WTC11 (cell line): ENCODE results near the gene HLA-F.

Source experiments
- CTCF ChIP-seq: fragments of 200-600 bp; IDR thresholded peaks from 2 replicates; pipeline ENCODE4 v1.8.0; 2022; ENCODE audit warnings: antibody characterized with exemption
- JUN ChIP-seq: sonication (generic); formaldehyde crosslinking; IDR thresholded peaks from 2 replicates; pipeline ENCODE4 v1.8.0; 2023; ENCODE audit warnings: mild to moderate bottlenecking, missing genetic modification reagents
- RORB ChIP-seq: fragments of 250-450 bp; sonication (Bioruptor Pico); IDR thresholded peaks from 2 replicates; pipeline ENCODE4 v1.9.0; 2021; ENCODE audit warnings: mild to moderate bottlenecking
- TP53 ChIP-seq: sonication (generic); formaldehyde crosslinking; IDR thresholded peaks from 2 replicates; pipeline ENCODE4 v1.8.1; 2023; ENCODE audit warnings: mild to moderate bottlenecking, missing genetic modification reagents
- ZNF423 ChIP-seq: fragments of 250-450 bp; sonication (Bioruptor Pico); IDR thresholded peaks from 2 replicates; pipeline ENCODE4 v2.1.2; 2022; ENCODE audit warnings: mild to moderate bottlenecking, moderate library complexity

DNA sequence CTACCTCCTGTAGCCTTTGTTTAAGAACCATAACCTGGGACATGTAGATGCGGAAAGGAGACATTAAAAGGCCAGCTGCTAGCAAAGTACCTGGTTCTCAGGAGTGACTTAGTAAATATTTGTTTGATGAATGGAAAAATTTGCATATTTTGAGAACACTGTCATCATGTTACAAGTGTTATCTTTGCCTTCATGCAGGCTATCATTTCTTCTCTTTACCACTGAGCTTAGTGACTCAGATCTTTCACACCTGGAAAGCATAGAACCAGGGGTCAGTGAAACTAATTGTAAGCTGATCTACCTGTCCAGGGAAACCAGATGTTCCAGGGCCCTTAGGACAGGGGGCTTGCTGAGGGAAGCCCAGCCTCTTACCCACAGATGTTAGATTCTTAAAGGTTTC, 47.7 kb upstream of the HLA-F start:
- no peak for TF ChIP-seq CTCF
- TF ChIP-seq TP53 (CRISPR knock-in tag), result no peak
- TF ChIP-seq RORB (CRISPR knock-in tag), result no peak
- no peak for TF ChIP-seq JUN (CRISPR knock-in tag)
- TF ChIP-seq ZNF423 (CRISPR knock-in tag), result no peak
